Activated T-cell treated with anti-CD3 and anti-CD28 coated beads, Interleukin-2, amount 50 U/mL, for 1 hour (primary cell): ENCODE results near the gene MYO15A.
"Not testable (repeated sequence)": the region's sequence is repeated elsewhere in the genome, so short reads cannot be mapped to it uniquely, and the experiment has no call there.

Experiments used
- DNase-seq: peaks from one replicate; pipeline ENCODE4 v3.0.0-alpha.2; 2020

MYO15A gene

GRCh38 chr17:18185832-18186626, 77.5 kb downstream of the MYO15A start:
- DNase-seq, result no peak

- no peak for DNase-seq
Observed at GRCh38 chr17:18186627-18186982, 78.0 kb downstream of the MYO15A start.

GRCh38 chr17:18187226-18187625, 78.7 kb downstream of the MYO15A start:
- no peak for DNase-seq

- no peak for DNase-seq
Observed at GRCh38 chr17:18187821-18188761, 79.5 kb downstream of the MYO15A start.

- DNase-seq, result no peak
Observed at GRCh38 chr17:18190628-18191235, 82.2 kb downstream of the MYO15A start.

- no peak for DNase-seq
Observed at GRCh38 chr17:18191236-18191667, 82.7 kb downstream of the MYO15A start.

GRCh38 chr17:18191967-18192366, 83.4 kb downstream of the MYO15A start:
- no peak for DNase-seq

GRCh38 chr17:18194394-18194793, 85.8 kb downstream of the MYO15A start:
- DNase-seq, result no peak

GRCh38 chr17:18194804-18195203, 86.2 kb downstream of the MYO15A start:
- no peak for DNase-seq

- no peak for DNase-seq
Observed at GRCh38 chr17:18195246-18195645, 86.7 kb downstream of the MYO15A start.

- no peak for DNase-seq
Observed at GRCh38 chr17:18197535-18198194, 89.1 kb downstream of the MYO15A start.

- DNase-seq, result no peak
Observed at GRCh38 chr17:18198530-18198929, 90.0 kb downstream of the MYO15A start.

GRCh38 chr17:18201108-18201507, 92.6 kb downstream of the MYO15A start:
- DNase-seq, result no peak

GRCh38 chr17:18203308-18203707, 94.8 kb downstream of the MYO15A start:
- DNase-seq, result no peak

GRCh38 chr17:18205861-18206260, 97.3 kb downstream of the MYO15A start:
- no peak for DNase-seq

GRCh38 chr17:18206962-18207361, 98.4 kb downstream of the MYO15A start:
- DNase-seq, result no peak

- DNase-seq, result no peak
Observed at GRCh38 chr17:18208092-18208491, 99.5 kb downstream of the MYO15A start.

- no peak for DNase-seq
Observed at GRCh38 chr17:18213666-18214270, 105.2 kb downstream of the MYO15A start.

GRCh38 chr17:18216906-18217305, 108.3 kb downstream of the MYO15A start:
- DNase-seq, result not testable (repeated sequence)

- DNase-seq, result peak; percentile 77
Observed at GRCh38 chr17:18217412-18218015, 109.0 kb downstream of the MYO15A start.

GRCh38 chr17:18218756-18219415, 110.3 kb downstream of the MYO15A start:
- DNase-seq, result no peak

GRCh38 chr17:18224053-18224386, 115.5 kb downstream of the MYO15A start:
- DNase-seq, result no peak
